Liver (tissue), 9 donors: ENCODE data around the gene ZYX. TPM values are rescaled to one million over a fixed set of nuclear protein-coding genes. Genes with fewer than 3 reads are reported as not detected.
A peak's percentile ranks its signal among the peaks of the same experiment; 100 is the strongest.

Experiments used
- DNase-seq: peaks from one replicate; pipeline ENCODE4 v3.0.0-alpha.2; 2017; ENCODE audit warnings: low spot score
- H3K27ac ChIP-seq, 2 donors: one replicate each; pipeline ENCODE4 v1.7.0; 2013; ENCODE audit warnings: inconsistent platforms in 2 of 2, low read length in 2 of 2, control low read depth in 1 of 2, low read depth in 1 of 2, mild to moderate bottlenecking in 1 of 2
- H3K27me3 ChIP-seq, 4 donors: one replicate each; pipeline versions ENCODE4 v1.6.1 to v1.7.0; 2013; ENCODE audit warnings: low read length in 3 of 4, inconsistent platforms in 1 of 4, mild to moderate bottlenecking in 1 of 4, moderate library complexity in 1 of 4; ENCODE audit not compliant: control insufficient read depth in 4 of 4, insufficient read depth in 4 of 4
- H3K36me3 ChIP-seq, 4 donors: one replicate each; pipeline versions ENCODE4 v1.6.1 to v1.7.0; 2013; ENCODE audit warnings: low read length in 3 of 4, mild to moderate bottlenecking in 3 of 4, low read depth in 1 of 4, moderate library complexity in 1 of 4; ENCODE audit not compliant: control insufficient read depth in 4 of 4, insufficient read depth in 3 of 4
- H3K4me1 ChIP-seq, 4 donors: one replicate each; pipeline versions ENCODE4 v1.6.1 to v1.7.0; 2013; ENCODE audit warnings: low read length in 3 of 4, mild to moderate bottlenecking in 3 of 4, moderate library complexity in 1 of 4; ENCODE audit not compliant: control insufficient read depth in 4 of 4, insufficient read depth in 4 of 4
- H3K4me3 ChIP-seq, 3 donors: one replicate each; pipeline versions ENCODE4 v1.6.1 to v1.7.0; 2013; ENCODE audit warnings: low read length in 3 of 3, control low read depth in 1 of 3, low read depth in 1 of 3, mild to moderate bottlenecking in 1 of 3
- H3K9ac ChIP-seq, 2 donors: one replicate each; pipeline ENCODE4 v1.7.0; 2013; ENCODE audit warnings: low read length in 2 of 2, mild to moderate bottlenecking in 2 of 2, moderate library complexity in 2 of 2, control low read depth in 1 of 2, low read depth in 1 of 2
- H3K9me3 ChIP-seq, 4 donors: one replicate each; pipeline versions ENCODE4 v1.6.1 to v1.7.0; 2013; ENCODE audit warnings: low read length in 3 of 4; ENCODE audit not compliant: control insufficient read depth in 4 of 4
- EGR1 ChIP-seq, 2 donors: IDR thresholded peaks; 2 replicates each; pipeline ENCODE4 v1.6.1; 2016 to 2018; ENCODE audit warnings: antibody characterized with exemption in 2 of 2, low read depth in 2 of 2
- GABPA ChIP-seq, 2 donors: IDR thresholded peaks in 1 of 2; conservative IDR thresholded peaks in 1 of 2; 2 replicates each; pipeline ENCODE4 v1.6.1; 2016; ENCODE audit warnings: antibody characterized with exemption in 2 of 2, mild to moderate bottlenecking in 1 of 2, moderate library complexity in 1 of 2
- HNF4A ChIP-seq, 2 donors: conservative IDR thresholded peaks; 2 replicates each; pipeline ENCODE4 v1.6.1; 2016; ENCODE audit warnings: antibody characterized with exemption in 2 of 2, mild to moderate bottlenecking in 2 of 2
- HNF4G ChIP-seq: IDR thresholded peaks from 2 replicates; pipeline ENCODE4 v1.6.1; 2016; ENCODE audit warnings: antibody characterized with exemption
- JUND ChIP-seq, 2 donors: IDR thresholded peaks; 2 replicates each; pipeline ENCODE4 v1.6.1; 2016; ENCODE audit warnings: antibody characterized with exemption in 2 of 2
- NR2F2 ChIP-seq: IDR thresholded peaks from 2 replicates; pipeline ENCODE4 v1.6.1; 2016; ENCODE audit warnings: antibody characterized with exemption
- RAD21 ChIP-seq, 2 donors: IDR thresholded peaks; 2 replicates each; pipeline ENCODE4 v1.6.1; 2016; ENCODE audit warnings: antibody characterized with exemption in 2 of 2, mild to moderate bottlenecking in 2 of 2
- RXRA ChIP-seq, 2 donors: IDR thresholded peaks; 2 replicates each; pipeline ENCODE4 v1.6.1; 2017 to 2018; ENCODE audit warnings: antibody characterized with exemption in 2 of 2, mild to moderate bottlenecking in 1 of 2
- SP1 ChIP-seq: IDR thresholded peaks from 2 replicates; pipeline ENCODE4 v1.6.1; 2018; ENCODE audit warnings: antibody characterized with exemption, mild to moderate bottlenecking
- TAF1 ChIP-seq: conservative IDR thresholded peaks from 2 replicates; pipeline ENCODE4 v1.6.1; 2016; ENCODE audit warnings: antibody characterized with exemption, mild to moderate bottlenecking
- YY1 ChIP-seq: IDR thresholded peaks from 2 replicates; pipeline ENCODE4 v1.6.1; 2016; ENCODE audit warnings: antibody characterized with exemption, mild to moderate bottlenecking
- WGBS: extraction: QIAGEN DNeasy Blood & Tissue Kit; methylation state at CpG from one replicate; pipeline ENCODE4 v1.1.7; 2013; 5-methylcytosine and 5-hydroxymethylcytosine counted together
- polyA plus RNA-seq, 2 donors: library from polyadenylated mRNA; stranded (reverse) in 1 of 2; unstranded in 1 of 2; fragments of 200-250 nt in 1 of 2; fragments of >200 nt in 1 of 2; fragmentation: Nextera tagmentation in 1 of 2; extraction: Ambion mirVana in 1 of 2; gene quantifications; one replicate each; pipeline versions ENCODE4 v1.2.1 to v1.2.3, GENCODE V29; 2013 to 2015
- total RNA-seq, 2 donors: library from RNA; depleted of rRNA; stranded (reverse); fragments of >200 nt; gene quantifications; one replicate each; pipeline ENCODE4 v1.2.3, GENCODE V29; 2014
- TF ChIP-seq, protein P1 (sequence below): fragments of 150-350 bp; IDR thresholded peaks from 2 replicates; pipeline ENCODE4 v1.5.1; 2017; ENCODE audit warnings: improper control_type of control experiment, low read depth, low read length; ENCODE audit not compliant: missing input control
- TF ChIP-seq, protein P2 (sequence below): IDR thresholded peaks from 2 replicates; pipeline ENCODE4 v1.6.1; 2016; ENCODE audit warnings: antibody characterized with exemption
- TF ChIP-seq, protein P3 (sequence below): IDR thresholded peaks from 2 replicates; pipeline ENCODE4 v1.6.1; 2016; ENCODE audit warnings: antibody characterized with exemption
- TF ChIP-seq, protein P4 (sequence below): IDR thresholded peaks from 2 replicates; pipeline ENCODE4 v1.6.1; 2016; ENCODE audit warnings: antibody characterized with exemption
- donor health status: healthy.
- donor health status: healthy.
- donor health status: healthy.
- donor health status: healthy.
- donor health status: healthy.

ZYX gene
- total and polyA plus RNA-seq, 4 donors: 15.4 to 49.7 (median 16.5) TPM

DNA sequence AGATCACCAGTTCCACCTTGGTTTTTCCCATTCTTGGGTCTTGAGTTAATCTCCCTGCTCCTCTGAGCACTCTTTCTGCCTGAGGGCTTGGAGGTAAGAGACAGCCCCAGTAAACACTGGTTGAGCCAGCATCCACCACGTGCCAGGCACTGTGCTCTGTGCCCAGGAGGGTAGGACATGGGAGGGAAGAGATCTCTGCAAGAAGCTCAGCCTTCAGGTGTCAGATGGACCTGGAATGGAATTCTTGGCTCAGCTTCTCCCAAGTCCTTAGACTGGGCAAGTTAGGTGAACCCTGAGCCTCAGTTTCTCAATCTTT lies 2.5 kb downstream of the ZYX start:
- Histone ChIP-seq H3K9me3 (no peaks in the 10 kb centered on the region), H3K27me3 (no peaks in the 10 kb centered on the region), H3K4me1 (peaks cover 18 to 63% (median 50%) of the 10 kb centered on the region in 4 donors), H3K4me3 (no peak overlapping the region), H3K9ac (no peak overlapping the region), H3K27ac (peak overlapping the region; percentile 96 to 98), H3K36me3 (peaks cover 0 to 10% (median 3%) of the 10 kb centered on the region in 4 donors)
- WGBS: 93% methylated on average over 1 of the region's 1 CpG
- TF ChIP-seq YY1 (no peak), SP1 (no peak), HNF4A (conservative IDR thresholded peaks at IDR 0.05) (no peak), TAF1 (no peak)
- TF ChIP-seq, protein P1, sequence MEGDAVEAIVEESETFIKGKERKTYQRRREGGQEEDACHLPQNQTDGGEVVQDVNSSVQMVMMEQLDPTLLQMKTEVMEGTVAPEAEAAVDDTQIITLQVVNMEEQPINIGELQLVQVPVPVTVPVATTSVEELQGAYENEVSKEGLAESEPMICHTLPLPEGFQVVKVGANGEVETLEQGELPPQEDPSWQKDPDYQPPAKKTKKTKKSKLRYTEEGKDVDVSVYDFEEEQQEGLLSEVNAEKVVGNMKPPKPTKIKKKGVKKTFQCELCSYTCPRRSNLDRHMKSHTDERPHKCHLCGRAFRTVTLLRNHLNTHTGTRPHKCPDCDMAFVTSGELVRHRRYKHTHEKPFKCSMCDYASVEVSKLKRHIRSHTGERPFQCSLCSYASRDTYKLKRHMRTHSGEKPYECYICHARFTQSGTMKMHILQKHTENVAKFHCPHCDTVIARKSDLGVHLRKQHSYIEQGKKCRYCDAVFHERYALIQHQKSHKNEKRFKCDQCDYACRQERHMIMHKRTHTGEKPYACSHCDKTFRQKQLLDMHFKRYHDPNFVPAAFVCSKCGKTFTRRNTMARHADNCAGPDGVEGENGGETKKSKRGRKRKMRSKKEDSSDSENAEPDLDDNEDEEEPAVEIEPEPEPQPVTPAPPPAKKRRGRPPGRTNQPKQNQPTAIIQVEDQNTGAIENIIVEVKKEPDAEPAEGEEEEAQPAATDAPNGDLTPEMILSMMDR: no peak
- TF ChIP-seq, protein P2, sequence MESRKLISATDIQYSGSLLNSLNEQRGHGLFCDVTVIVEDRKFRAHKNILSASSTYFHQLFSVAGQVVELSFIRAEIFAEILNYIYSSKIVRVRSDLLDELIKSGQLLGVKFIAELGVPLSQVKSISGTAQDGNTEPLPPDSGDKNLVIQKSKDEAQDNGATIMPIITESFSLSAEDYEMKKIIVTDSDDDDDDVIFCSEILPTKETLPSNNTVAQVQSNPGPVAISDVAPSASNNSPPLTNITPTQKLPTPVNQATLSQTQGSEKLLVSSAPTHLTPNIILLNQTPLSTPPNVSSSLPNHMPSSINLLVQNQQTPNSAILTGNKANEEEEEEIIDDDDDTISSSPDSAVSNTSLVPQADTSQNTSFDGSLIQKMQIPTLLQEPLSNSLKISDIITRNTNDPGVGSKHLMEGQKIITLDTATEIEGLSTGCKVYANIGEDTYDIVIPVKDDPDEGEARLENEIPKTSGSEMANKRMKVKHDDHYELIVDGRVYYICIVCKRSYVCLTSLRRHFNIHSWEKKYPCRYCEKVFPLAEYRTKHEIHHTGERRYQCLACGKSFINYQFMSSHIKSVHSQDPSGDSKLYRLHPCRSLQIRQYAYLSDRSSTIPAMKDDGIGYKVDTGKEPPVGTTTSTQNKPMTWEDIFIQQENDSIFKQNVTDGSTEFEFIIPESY: no peak
- no peak for DNase-seq

DNA sequence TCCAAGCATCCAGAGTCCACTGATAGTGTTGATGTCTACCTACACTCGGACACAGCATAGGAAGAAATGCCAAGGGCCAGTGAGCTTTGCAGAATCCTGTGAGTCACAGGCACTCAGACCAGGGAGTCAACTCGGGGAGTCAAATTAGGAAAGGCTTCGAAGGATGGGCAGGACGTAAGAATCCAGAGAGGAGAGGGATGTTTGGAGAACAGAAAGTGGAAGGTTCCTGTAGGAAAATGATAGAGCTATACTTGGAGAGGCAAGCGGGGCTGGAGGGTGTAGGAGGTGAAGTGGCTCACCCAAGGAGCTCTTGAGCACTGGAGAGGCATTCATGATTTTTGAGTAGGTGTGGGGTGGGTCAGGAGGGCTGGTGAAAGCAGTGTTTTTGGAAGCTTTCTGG lies 3.0 kb downstream of the ZYX start:
- Histone ChIP-seq H3K27me3 (no peaks in the 10 kb centered on the region), H3K27ac (peak overlapping the region in 1 of 2 donors; percentile 96), H3K9me3 (no peaks in the 10 kb centered on the region), H3K9ac (no peak overlapping the region), H3K4me1 (peaks cover 18 to 65% (median 50%) of the 10 kb centered on the region in 4 donors), H3K4me3 (no peak overlapping the region), H3K36me3 (peaks cover 4 to 15% (median 7%) of the 10 kb centered on the region in 4 donors)
- DNase-seq: no peak
- TF ChIP-seq RXRA (IDR thresholded peaks at IDR 0.05) (no peak), EGR1 (IDR thresholded peaks at IDR 0.05; ENCODE audit: low read depth in 2 of 2) (no peak), SP1 (no peak)
- TF ChIP-seq, protein P3, sequence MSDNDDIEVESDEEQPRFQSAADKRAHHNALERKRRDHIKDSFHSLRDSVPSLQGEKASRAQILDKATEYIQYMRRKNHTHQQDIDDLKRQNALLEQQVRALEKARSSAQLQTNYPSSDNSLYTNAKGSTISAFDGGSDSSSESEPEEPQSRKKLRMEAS: no peak
- TF ChIP-seq, protein P4, sequence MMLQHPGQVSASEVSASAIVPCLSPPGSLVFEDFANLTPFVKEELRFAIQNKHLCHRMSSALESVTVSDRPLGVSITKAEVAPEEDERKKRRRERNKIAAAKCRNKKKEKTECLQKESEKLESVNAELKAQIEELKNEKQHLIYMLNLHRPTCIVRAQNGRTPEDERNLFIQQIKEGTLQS: no peak
- 78% methylated on average over 5 of the region's 5 CpGs for WGBS

DNA sequence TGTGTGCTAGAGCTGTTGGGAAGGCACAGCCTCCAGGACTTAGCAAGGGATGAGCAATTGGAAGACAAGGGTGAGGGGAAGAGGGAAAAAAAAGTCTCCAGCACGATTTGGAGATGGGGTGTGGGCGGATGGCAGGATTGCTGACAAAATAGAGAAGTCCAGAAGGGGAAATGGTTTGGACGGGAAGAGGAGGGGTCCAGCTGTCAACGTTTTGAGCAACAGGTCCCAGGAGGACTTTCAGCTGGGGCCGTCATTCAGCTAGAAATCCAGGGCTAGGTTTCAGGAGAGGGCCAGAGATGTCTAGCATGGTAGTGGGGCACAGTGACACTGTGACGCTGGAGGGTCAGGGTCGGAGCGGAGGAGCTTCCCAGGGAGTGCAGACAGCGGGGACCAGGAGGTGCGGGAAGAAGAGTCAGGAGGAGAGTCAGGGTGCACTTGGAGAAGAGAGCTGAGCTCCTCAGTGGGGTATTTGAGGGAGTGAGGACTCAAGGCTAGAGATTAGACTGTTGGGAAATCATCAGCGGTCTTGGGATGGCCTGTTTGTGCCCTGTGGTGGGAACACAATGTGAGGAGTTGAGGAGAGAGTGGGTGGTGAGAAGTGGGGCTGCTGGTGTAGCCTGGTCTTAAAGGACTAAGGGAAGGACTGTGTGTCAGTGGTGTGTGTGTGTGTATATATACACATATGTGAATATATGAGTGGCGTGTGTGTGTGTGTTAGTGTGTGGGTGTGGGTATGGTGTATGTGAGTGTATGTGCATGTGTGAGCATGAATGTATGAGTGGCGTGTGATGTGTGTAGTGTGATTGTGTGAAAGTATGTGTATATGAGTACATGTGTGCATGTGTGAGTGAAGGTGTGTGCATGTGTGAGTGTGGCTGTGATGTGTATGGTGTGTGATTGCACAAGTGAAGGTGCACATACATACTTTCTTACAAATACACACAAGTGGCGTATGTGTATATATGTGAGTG lies 3.8 kb downstream of the ZYX start:
- no peak for DNase-seq
- Histone ChIP-seq H3K4me1 (peaks cover 16 to 59% (median 44%) of the 10 kb centered on the region in 4 donors), H3K9ac (no peak overlapping the region)
- TF ChIP-seq HNF4G (no peak), NR2F2 (no peak), RAD21 (IDR thresholded peaks at IDR 0.05) (no peak), RXRA (IDR thresholded peaks at IDR 0.05) (no peak), TAF1 (no peak), SP1 (no peak), GABPA (IDR thresholded peaks at IDR 0.05 in 1 of 2, conservative IDR thresholded peaks at IDR 0.05 in 1 of 2) (no peak), JUND (IDR thresholded peaks at IDR 0.05) (no peak), HNF4A (conservative IDR thresholded peaks at IDR 0.05) (no peak)
- TF ChIP-seq, protein P4: no peak
- TF ChIP-seq, protein P1: no peak
- TF ChIP-seq, protein P2: no peak

More for the DNA sequence above, 3.8 kb downstream of the ZYX start:
- no peak overlapping the region for H3K4me3 ChIP-seq
- 80% methylated on average over 14 of the region's 14 CpGs for WGBS
- H3K36me3 ChIP-seq: peaks cover 10 to 23% (median 13%) of the 10 kb centered on the region in 4 donors
- H3K27ac ChIP-seq: peak overlapping the region in 1 of 2 donors; percentile 96
- no peaks in the 10 kb centered on the region for H3K9me3 ChIP-seq
- no peaks in the 10 kb centered on the region for H3K27me3 ChIP-seq
